Measurements from ENCODE around the gene CDC45. TPM values are rescaled to one million over a fixed set of nuclear protein-coding genes. Genes with fewer than 3 reads are reported as not detected.

The CDC45 gene
- total RNA-seq, 4 donors from 2014 or later: 0.98 TPM; not detected in 3

DNA sequence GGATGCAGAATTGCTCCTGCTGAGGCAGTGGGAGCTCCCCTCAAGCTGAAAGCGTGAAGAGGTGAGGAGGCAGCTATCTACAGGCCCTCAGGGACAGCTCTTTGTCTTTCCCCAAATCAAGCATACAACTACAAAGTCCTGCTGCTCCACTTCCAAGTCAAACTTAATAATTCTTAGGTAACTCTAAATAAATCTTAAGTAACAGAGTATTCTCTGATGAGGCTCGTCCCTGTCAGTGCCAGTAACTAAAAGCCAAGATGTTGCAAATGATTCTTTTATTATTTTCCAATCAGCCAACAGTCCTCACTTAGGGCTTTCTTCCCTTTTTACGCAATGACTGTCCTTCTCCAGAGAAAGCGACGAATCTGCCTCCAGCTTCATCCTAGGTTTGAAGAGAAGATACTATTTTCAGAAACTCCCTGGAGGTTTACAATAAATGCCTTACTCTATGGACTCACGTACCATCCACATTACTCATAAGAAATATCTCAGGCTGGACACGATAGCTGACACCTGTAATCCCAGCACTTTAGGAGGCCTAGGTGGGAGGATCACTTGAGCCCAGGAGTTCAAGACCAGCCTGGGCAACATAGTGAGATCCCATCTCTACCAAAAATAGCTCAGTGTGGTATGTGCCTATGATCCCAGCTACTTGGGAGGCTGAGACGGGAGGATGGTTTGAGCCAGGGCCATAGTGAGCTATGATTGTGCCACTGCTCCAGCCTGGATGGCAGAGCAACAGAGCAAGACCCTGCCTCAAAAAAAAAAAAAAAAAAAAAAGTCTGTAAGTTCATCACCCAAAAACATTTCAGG, 29.2 kb upstream of the CDC45 start:
- TF ChIP-seq POLR2A (IDR thresholded peaks at IDR 0.05) (no peak), CTCF (IDR thresholded peaks at IDR 0.05) (no peak), EP300 (IDR thresholded peaks at IDR 0.05) (no peak)
- DNase-seq (ENCODE audit: low spot score in 2 of 2): no peak
- Histone ChIP-seq H3K27ac (no peak overlapping the region), H3K4me1 (peaks cover 0 to 25% (median 9%) of the 10 kb centered on the region in 4 donors), H3K4me3 (no peak overlapping the region), H3K36me3 (peaks cover 0 to 50% (median 0%) of the 10 kb centered on the region in 3 donors), H3K9me3 (no peaks in the 10 kb centered on the region), H3K27me3 (no peaks in the 10 kb centered on the region)
- 83 to 85% methylated on average over 8 of the region's 8 CpGs for WGBS, 2 donors

DNA sequence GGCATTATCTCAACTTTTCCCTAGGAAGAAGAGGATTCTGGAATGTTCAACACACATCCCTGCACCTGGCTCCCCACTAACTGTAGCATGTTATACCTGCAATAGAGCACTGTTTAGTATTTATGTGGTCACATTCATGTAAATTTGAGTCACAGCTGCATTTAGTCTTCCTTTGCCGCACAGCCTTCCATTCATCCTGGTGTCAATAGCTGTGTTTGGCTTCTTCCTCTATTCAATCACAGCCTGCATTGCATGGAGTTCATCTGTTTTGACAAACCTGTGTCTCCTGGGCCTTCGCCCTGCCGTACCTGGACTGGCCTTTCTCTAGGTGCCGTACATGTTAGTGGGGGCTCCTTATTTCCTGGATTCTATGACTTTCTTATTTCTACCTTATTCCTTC, 28.1 kb upstream of the CDC45 start:
- 93 to 98% methylated on average over 4 of the region's 4 CpGs for WGBS, 2 donors
- Histone ChIP-seq H3K27ac (no peak overlapping the region), H3K4me3 (no peak overlapping the region), H3K4me1 (peaks cover 0 to 15% (median 4%) of the 10 kb centered on the region in 4 donors), H3K9me3 (no peaks in the 10 kb centered on the region), H3K36me3 (peaks cover 0 to 60% (median 0%) of the 10 kb centered on the region in 3 donors), H3K27me3 (no peaks in the 10 kb centered on the region)
- DNase-seq (ENCODE audit: low spot score in 2 of 2): no peak
- TF ChIP-seq CTCF (IDR thresholded peaks at IDR 0.05): no peak

DNA sequence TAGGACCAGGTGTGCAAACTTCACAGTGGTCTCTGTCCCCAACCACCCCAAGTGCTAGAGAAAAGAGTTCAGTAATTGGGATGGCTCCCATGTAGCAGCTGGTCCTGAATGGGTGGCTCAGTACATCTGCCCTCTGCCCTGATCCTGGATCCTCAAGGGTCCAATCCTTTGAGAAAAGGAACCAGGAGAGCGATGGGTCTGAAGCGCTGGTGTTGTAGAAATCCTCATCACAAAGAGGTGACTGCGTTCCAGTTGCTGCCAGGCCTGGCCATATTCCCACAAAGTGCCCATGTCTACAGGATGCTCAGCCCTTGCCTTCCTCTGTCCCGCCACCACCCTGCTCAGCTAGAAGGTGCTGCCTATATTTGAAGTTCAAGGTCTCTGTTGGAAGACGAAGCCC, 26.0 kb upstream of the CDC45 start:
- TF ChIP-seq CTCF (IDR thresholded peaks at IDR 0.05) (no peak), EP300 (IDR thresholded peaks at IDR 0.05) (no peak), POLR2A (IDR thresholded peaks at IDR 0.05) (no peak)
- Histone ChIP-seq H3K27ac (no peak overlapping the region), H3K36me3 (peaks cover 0 to 78% (median 0%) of the 10 kb centered on the region in 3 donors), H3K27me3 (no peaks in the 10 kb centered on the region), H3K9me3 (no peaks in the 10 kb centered on the region), H3K4me3 (no peak overlapping the region), H3K4me1 (peaks cover 0 to 3% (median under 1%) of the 10 kb centered on the region in 4 donors)
- no peak for DNase-seq (ENCODE audit: low spot score in 2 of 2)
- WGBS, 2 donors: 81% methylated on average over 5 of the region's 5 CpGs

- Histone ChIP-seq H3K4me3 (no peak overlapping the region), H3K36me3 (peaks cover 0 to 78% (median 0%) of the 10 kb centered on the region in 3 donors), H3K27me3 (no peaks in the 10 kb centered on the region), H3K27ac (no peak overlapping the region), H3K4me1 (no peaks in the 10 kb centered on the region), H3K9me3 (no peaks in the 10 kb centered on the region)
- no peak for TF ChIP-seq CTCF (IDR thresholded peaks at IDR 0.05)
- TF ChIP-seq POLR2A (IDR thresholded peaks at IDR 0.05): no peak
- no peak for TF ChIP-seq EP300 (IDR thresholded peaks at IDR 0.05)
- 80 to 82% methylated on average over 6 of the region's 6 CpGs for WGBS, 2 donors
- DNase-seq (ENCODE audit: low spot score in 2 of 2): no peak
Measured at GRCh38 chr22:19454156-19454555, 25.6 kb upstream of the CDC45 start.

GRCh38 chr22:19455033-19455432, 24.7 kb upstream of the CDC45 start:
- 96% methylated on average over 2 of the region's 2 CpGs for WGBS, 2 donors
- no peak for TF ChIP-seq EP300 (IDR thresholded peaks at IDR 0.05)
- no peak for TF ChIP-seq POLR2A (IDR thresholded peaks at IDR 0.05)
- H3K4me3 ChIP-seq: no peak overlapping the region
- no peak overlapping the region for H3K27ac ChIP-seq
- no peaks in the 10 kb centered on the region for H3K27me3 ChIP-seq
- H3K36me3 ChIP-seq: peaks cover 0 to 85% (median 0%) of the 10 kb centered on the region in 3 donors
- no peaks in the 10 kb centered on the region for H3K9me3 ChIP-seq
- H3K4me1 ChIP-seq: no peaks in the 10 kb centered on the region
- DNase-seq (ENCODE audit: low spot score in 2 of 2): no peak

All from tibial nerve (tissue), 4 donors.